Mesothelial cell of epicardium (in vitro differentiated cells): ENCODE data around the gene APOBEC2. TPM values are rescaled to one million over a fixed set of nuclear protein-coding genes. Genes with fewer than 3 reads are reported as not detected.

Experiments
- DNase-seq, 2 experiments: peaks; one replicate each; pipeline ENCODE4 v3.0.0; 2021; ENCODE audit warnings: low spot score in 2 of 2; ENCODE audit not compliant: unreplicated experiment in 2 of 2
- H3K27ac Mint-ChIP-seq: 2 replicates; pipeline ENCODE4 v1.8.0; 2021; ENCODE audit warnings: mixed read lengths
- H3K27me3 Mint-ChIP-seq: 2 replicates; pipeline ENCODE4 v1.8.0; 2021; ENCODE audit warnings: low read depth, mixed read lengths
- H3K36me3 Mint-ChIP-seq: 2 replicates; pipeline ENCODE4 v1.8.0; 2021; ENCODE audit warnings: mixed read lengths
- H3K4me1 Mint-ChIP-seq: 2 replicates; pipeline ENCODE4 v1.8.0; 2021; ENCODE audit warnings: mixed read lengths
- H3K4me3 Mint-ChIP-seq: 2 replicates; pipeline ENCODE4 v1.8.0; 2021; ENCODE audit warnings: mild to moderate bottlenecking, moderate library complexity, mixed read lengths
- H3K9me3 Mint-ChIP-seq: 2 replicates; pipeline ENCODE4 v1.8.0; 2021; ENCODE audit warnings: mixed read lengths
- CTCF ChIP-seq: fragments of 200-600 bp; sonication (generic); IDR thresholded peaks from one replicate; pipeline ENCODE4 v1.5.0; 2021; ENCODE audit warnings: antibody characterized with exemption; ENCODE audit not compliant: unreplicated experiment
- total RNA-seq: library from RNA; stranded (reverse); gene quantifications from 3 replicates; pipeline ENCODE4 v1.2.1, GENCODE V29; 2021

APOBEC2 gene
- total RNA-seq, 1 donor from 2014 or later, result 0.51 TPM

DNA sequence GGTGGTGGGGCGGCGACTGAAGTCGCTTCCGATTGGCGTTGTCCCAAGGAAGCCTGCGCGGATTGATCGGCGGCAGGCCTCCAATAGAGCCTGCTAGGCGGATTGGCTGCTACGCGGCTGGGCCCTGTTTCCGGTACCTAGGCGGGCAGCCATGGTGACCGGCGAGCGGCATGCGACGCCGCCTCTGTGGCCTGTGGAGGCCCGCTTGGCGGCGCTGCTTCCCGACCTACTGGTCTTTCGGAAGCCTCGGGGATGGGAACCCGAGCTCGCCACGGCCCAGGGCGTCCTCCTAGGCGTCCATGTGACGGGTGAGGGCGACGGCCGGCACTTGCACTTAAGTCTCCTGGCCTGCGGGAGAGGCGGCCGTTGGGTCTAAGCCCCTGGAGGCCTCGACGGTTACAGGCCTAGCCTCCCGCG, 47.9 kb downstream of the APOBEC2 start:
- no peak for TF ChIP-seq CTCF
- H3K4me1 Mint-ChIP-seq, result peaks cover 15% of the 10 kb centered on the region
- DNase-seq, result no peak
- H3K27ac Mint-ChIP-seq, result no peak overlapping the region
- no peaks in the 10 kb centered on the region for H3K27me3 Mint-ChIP-seq
- no peaks in the 10 kb centered on the region for H3K9me3 Mint-ChIP-seq
- H3K36me3 Mint-ChIP-seq, result peaks cover 42% of the 10 kb centered on the region
- H3K4me3 Mint-ChIP-seq, result no peak overlapping the region

GRCh38 chr6:41103847-41104246, 50.8 kb downstream of the APOBEC2 start:
- H3K27ac Mint-ChIP-seq, result no peak overlapping the region
- DNase-seq, result no peak
- no peak overlapping the region for H3K4me3 Mint-ChIP-seq
- TF ChIP-seq CTCF, result no peak
- H3K36me3 Mint-ChIP-seq, result peaks cover 29% of the 10 kb centered on the region
- no peaks in the 10 kb centered on the region for H3K9me3 Mint-ChIP-seq
- no peaks in the 10 kb centered on the region for H3K27me3 Mint-ChIP-seq
- H3K4me1 Mint-ChIP-seq, result no peaks in the 10 kb centered on the region

DNA sequence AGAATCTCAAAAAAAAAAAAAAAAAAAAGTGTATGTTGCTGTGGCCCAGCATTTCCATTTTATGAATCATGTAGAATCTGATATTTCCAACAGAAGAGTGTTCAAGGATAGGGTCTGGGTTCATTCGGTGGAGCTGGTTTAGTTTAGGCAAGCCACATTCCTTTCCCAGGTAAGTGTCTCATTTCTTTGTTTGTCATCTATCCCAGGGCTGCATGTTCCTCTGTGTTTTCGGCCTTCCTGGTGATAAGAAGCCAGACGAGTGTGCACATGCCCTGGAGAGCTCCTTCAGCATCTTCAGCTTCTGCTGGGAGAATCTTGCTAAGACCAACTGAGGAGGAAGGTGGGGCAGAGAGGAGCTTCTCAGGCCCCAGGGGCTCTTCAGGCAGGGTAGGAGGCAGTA, 58.0 kb downstream of the APOBEC2 start:
- no peaks in the 10 kb centered on the region for H3K9me3 Mint-ChIP-seq
- H3K4me1 Mint-ChIP-seq, result no peaks in the 10 kb centered on the region
- DNase-seq, result no peak
- no peaks in the 10 kb centered on the region for H3K27me3 Mint-ChIP-seq
- no peak overlapping the region for H3K4me3 Mint-ChIP-seq
- H3K36me3 Mint-ChIP-seq, result peaks cover 2% of the 10 kb centered on the region
- no peak overlapping the region for H3K27ac Mint-ChIP-seq
- no peak for TF ChIP-seq CTCF

Other genes with a start within 250 kb of the APOBEC2 start
- 2.0 to 2.2 TPM (median 2.1 TPM) in 3 replicates for gene UNC5CL, start 14.0 kb upstream of the APOBEC2 start, total RNA-seq
- not detected in 3 replicates for gene TSPO2, start 10.7 kb upstream of the APOBEC2 start, total RNA-seq
- 24.6 to 26.8 TPM (median 26.8 TPM) in 3 replicates for gene OARD1, start 19.2 kb downstream of the APOBEC2 start, total RNA-seq
- gene NFYA, start 19.8 kb downstream of the APOBEC2 start, total RNA-seq, result 64.2 to 69.1 TPM (median 64.7 TPM) in 3 replicates
- gene TREML1, start 101.1 kb downstream of the APOBEC2 start, total RNA-seq, result not detected in 3 replicates
- not detected in 3 replicates for gene TREM2, start 109.9 kb downstream of the APOBEC2 start, total RNA-seq
- not detected in 3 replicates for gene TREML2, start 147.9 kb downstream of the APOBEC2 start, total RNA-seq
- not detected in 3 replicates for gene TREML4, start 175.1 kb downstream of the APOBEC2 start, total RNA-seq
- 0.34 to 0.53 TPM in 2 of 3 replicates, not detected in the other for gene TREM1, start 233.5 kb downstream of the APOBEC2 start, total RNA-seq